GM23338 (cell line): ENCODE data around the gene RBFOX1. TPM values are rescaled to one million over a fixed set of nuclear protein-coding genes. Genes with fewer than 3 reads are reported as not detected.

Source experiments
- ATAC-seq: fragments of 200-7000 bp; cut with Tn5 transposase; 3 replicates; pipeline ENCODE4 v1.9.1; 2020
- DNase-seq: peaks from one replicate; pipeline ENCODE4 v3.0.0-alpha.2; 2015; ENCODE audit warnings: low spot score
- H2AFZ ChIP-seq: fragments of 200-600 bp; sonication (generic); 2 replicates; pipeline ENCODE4 v1.8.0; 2016; ENCODE audit warnings: antibody characterized with exemption, mild to moderate bottlenecking, moderate library complexity
- H3F3A ChIP-seq: fragments of 200-600 bp; sonication (generic); replicated peaks from 2 replicates; pipeline ENCODE4 v1.8.0; 2017; ENCODE audit warnings: antibody characterized with exemption, mixed run types, low read depth
- H3K27ac ChIP-seq: fragments of 200-600 bp; sonication (generic); 2 replicates; pipeline ENCODE4 v1.6.1; 2016; ENCODE audit warnings: low read depth
- H3K27me3 ChIP-seq: fragments of 200-600 bp; sonication (generic); 2 replicates; pipeline ENCODE4 v1.8.0; 2016; ENCODE audit warnings: mild to moderate bottlenecking, mixed run types, moderate library complexity; ENCODE audit not compliant: insufficient read depth
- H3K36me3 ChIP-seq: fragments of 200-600 bp; sonication (generic); 2 replicates; pipeline ENCODE4 v1.8.0; 2016; ENCODE audit warnings: mild to moderate bottlenecking; ENCODE audit not compliant: insufficient read depth
- H3K4me1 ChIP-seq: fragments of 200-600 bp; sonication (generic); 2 replicates; pipeline ENCODE4 v1.8.0; 2016; ENCODE audit warnings: mild to moderate bottlenecking, moderate library complexity; ENCODE audit not compliant: insufficient read depth
- H3K4me2 ChIP-seq: fragments of 200-600 bp; sonication (generic); 2 replicates; pipeline ENCODE4 v1.7.1; 2017; ENCODE audit warnings: mixed run types
- H3K4me3 ChIP-seq: fragments of 200-600 bp; sonication (generic); 2 replicates; pipeline ENCODE4 v1.6.1; 2016; ENCODE audit warnings: mixed run types
- H3K79me2 ChIP-seq: fragments of 200-600 bp; sonication (generic); replicated peaks from 2 replicates; pipeline ENCODE4 v1.8.0; 2017; ENCODE audit warnings: mild to moderate bottlenecking; ENCODE audit not compliant: insufficient read depth
- H3K9me2 ChIP-seq: fragments of 200-600 bp; sonication (generic); 2 replicates; pipeline ENCODE4 v1.8.0; 2017; ENCODE audit not compliant: insufficient read depth
- H4K20me1 ChIP-seq: fragments of 200-600 bp; sonication (generic); replicated peaks from 2 replicates; pipeline ENCODE4 v1.8.0; 2017; ENCODE audit warnings: mild to moderate bottlenecking; ENCODE audit not compliant: insufficient read depth
- H3K27ac Mint-ChIP-seq: 2 replicates; pipeline ENCODE4 v1.8.0; 2020; ENCODE audit warnings: inconsistent platforms, mild to moderate bottlenecking, moderate library complexity, mixed read lengths
- H3K27me3 Mint-ChIP-seq: 3 replicates; pipeline ENCODE4 v1.8.0; 2022; ENCODE audit warnings: low read depth, mild to moderate bottlenecking, moderate library complexity, mixed read lengths, inconsistent platforms; ENCODE audit not compliant: insufficient read depth, poor library complexity
- H3K36me3 Mint-ChIP-seq: 3 replicates; pipeline ENCODE4 v1.8.0; 2021; ENCODE audit warnings: low read depth, mild to moderate bottlenecking, inconsistent platforms, moderate library complexity, mixed read lengths
- H3K4me1 Mint-ChIP-seq: 3 replicates; pipeline ENCODE4 v1.8.0; 2020; ENCODE audit warnings: mild to moderate bottlenecking, inconsistent platforms, mixed read lengths
- H3K4me3 Mint-ChIP-seq: 3 replicates; pipeline ENCODE4 v1.8.0; 2021; ENCODE audit warnings: moderate library complexity, mild to moderate bottlenecking, inconsistent platforms, mixed read lengths
- H3K9me3 Mint-ChIP-seq: 3 replicates; pipeline ENCODE4 v1.8.0; 2020; ENCODE audit warnings: moderate library complexity, mild to moderate bottlenecking, inconsistent platforms, mixed read lengths
- CREB1 ChIP-seq: fragments of 250-450 bp; sonication (Bioruptor Pico); IDR thresholded peaks from 2 replicates; pipeline ENCODE4 v1.5.0; 2020; ENCODE audit warnings: low read depth, mild to moderate bottlenecking, moderate library complexity
- CTCF ChIP-seq, 2 experiments: fragments of 200-600 bp in 1 of 2; sonication (generic) in 1 of 2; conservative IDR thresholded peaks; 2 replicates each; pipeline versions ENCODE4 v1.5.1 to v1.6.1; 2016 to 2017; ENCODE audit warnings: antibody characterized with exemption in 2 of 2, low read depth in 2 of 2, mild to moderate bottlenecking in 2 of 2, moderate library complexity in 1 of 2
- EZH2 ChIP-seq: fragments of 200-600 bp; sonication (generic); IDR thresholded peaks from one replicate; pipeline ENCODE4 v1.8.0; 2017; ENCODE audit warnings: antibody characterized with exemption, mild to moderate bottlenecking, low read depth; ENCODE audit not compliant: unreplicated experiment
- EZH2phosphoT487 ChIP-seq: fragments of 200-600 bp; sonication (generic); IDR thresholded peaks from one replicate; pipeline ENCODE4 v1.8.1; 2018; ENCODE audit warnings: antibody characterized with exemption; ENCODE audit not compliant: unreplicated experiment
- JUNB ChIP-seq: IDR thresholded peaks from one replicate; pipeline ENCODE4 v1.6.1; 2016; ENCODE audit warnings: antibody characterized with exemption; ENCODE audit not compliant: unreplicated experiment
- NANOG ChIP-seq: IDR thresholded peaks from 2 replicates; pipeline ENCODE4 v1.6.1; 2016; ENCODE audit warnings: antibody characterized with exemption, borderline replicate concordance
- POLR2AphosphoS5 ChIP-seq: IDR thresholded peaks from 2 replicates; pipeline ENCODE4 v1.6.1; 2016; ENCODE audit warnings: antibody characterized with exemption, low read depth
- REST ChIP-seq: IDR thresholded peaks from one replicate; pipeline ENCODE4 v1.6.1; 2018; ENCODE audit warnings: antibody characterized with exemption; ENCODE audit not compliant: unreplicated experiment
- STAT1 ChIP-seq: IDR thresholded peaks from one replicate; pipeline ENCODE4 v1.6.1; 2016; ENCODE audit warnings: antibody characterized with exemption; ENCODE audit not compliant: unreplicated experiment
- ZNF114 ChIP-seq: fragments of 250-450 bp; sonication (Bioruptor Pico); IDR thresholded peaks from 2 replicates; pipeline ENCODE4 v1.5.0; 2020; ENCODE audit warnings: mild to moderate bottlenecking, moderate library complexity
- ZNF331 ChIP-seq: fragments of 250-450 bp; sonication (Bioruptor Pico); IDR thresholded peaks from 2 replicates; pipeline ENCODE4 v1.5.0; 2020; ENCODE audit warnings: low read depth, mild to moderate bottlenecking, moderate library complexity
- ZNF462 ChIP-seq: fragments of 250-450 bp; sonication (Bioruptor Pico); IDR thresholded peaks from 2 replicates; pipeline ENCODE4 v1.5.0; 2020; ENCODE audit warnings: mild to moderate bottlenecking, moderate library complexity
- polyA plus RNA-seq: library from polyadenylated mRNA; unstranded; fragments of >200 nt; fragmentation: Nextera tagmentation; extraction: Ambion mirVana; gene quantifications from 2 replicates; pipeline ENCODE4 v1.2.1, GENCODE V29; 2016
- total RNA-seq: library from RNA; depleted of rRNA; stranded (reverse); fragments of >200 nt; shearing (Covaris generic); gene quantifications from 2 replicates; pipeline ENCODE4 v1.2.3, GENCODE V29; 2014
- TF ChIP-seq, protein P1 (sequence below): IDR thresholded peaks from 2 replicates; pipeline ENCODE4 v1.6.1; 2016; ENCODE audit warnings: antibody characterized with exemption

The RBFOX1 gene
- total and polyA plus RNA-seq, 2 experiments from 2014 or later, result 2.5 to 3.6 TPM

DNA sequence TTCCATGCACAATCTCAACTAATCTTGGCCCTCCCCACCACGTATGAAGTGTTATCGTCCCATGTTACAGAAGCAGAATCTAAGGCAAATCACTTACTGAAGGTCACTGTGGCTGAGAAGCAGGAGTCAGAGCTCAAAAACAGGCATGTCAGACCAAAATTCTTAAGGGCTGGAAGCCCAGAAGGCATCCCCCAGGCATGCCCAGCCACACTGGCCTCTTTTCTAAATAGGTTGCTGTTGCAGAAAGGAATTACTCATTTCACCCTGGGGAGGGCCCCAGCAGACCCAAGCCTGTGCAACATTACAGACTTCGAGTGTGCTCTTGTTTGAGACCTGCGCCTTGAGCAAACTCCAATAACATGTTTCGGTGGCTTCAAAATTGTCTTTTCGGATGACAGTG is 194.1 kb downstream of the RBFOX1 start:
- Mint-ChIP-seq H3K4me1 (no peaks in the 10 kb centered on the region), H3K9me3 (no peaks in the 10 kb centered on the region), H3K27me3 (no peaks in the 10 kb centered on the region), H3K27ac (no peak overlapping the region), H3K4me3 (no peak overlapping the region), H3K36me3 (no peaks in the 10 kb centered on the region)
- no peak for TF ChIP-seq ZNF462 (CRISPR knock-in tag)
- TF ChIP-seq EZH2phosphoT487, result no peak
- no peak for TF ChIP-seq ZNF331 (CRISPR knock-in tag)
- no peak for TF ChIP-seq JUNB
- TF ChIP-seq EZH2, result no peak
- TF ChIP-seq POLR2AphosphoS5, result no peak
- no peak for TF ChIP-seq CTCF (conservative IDR thresholded peaks at IDR 0.05; ENCODE audit: low read depth in 2 of 2)
- TF ChIP-seq CREB1, result no peak
- no peak for TF ChIP-seq STAT1
- no peak for TF ChIP-seq REST
- TF ChIP-seq, protein P1, sequence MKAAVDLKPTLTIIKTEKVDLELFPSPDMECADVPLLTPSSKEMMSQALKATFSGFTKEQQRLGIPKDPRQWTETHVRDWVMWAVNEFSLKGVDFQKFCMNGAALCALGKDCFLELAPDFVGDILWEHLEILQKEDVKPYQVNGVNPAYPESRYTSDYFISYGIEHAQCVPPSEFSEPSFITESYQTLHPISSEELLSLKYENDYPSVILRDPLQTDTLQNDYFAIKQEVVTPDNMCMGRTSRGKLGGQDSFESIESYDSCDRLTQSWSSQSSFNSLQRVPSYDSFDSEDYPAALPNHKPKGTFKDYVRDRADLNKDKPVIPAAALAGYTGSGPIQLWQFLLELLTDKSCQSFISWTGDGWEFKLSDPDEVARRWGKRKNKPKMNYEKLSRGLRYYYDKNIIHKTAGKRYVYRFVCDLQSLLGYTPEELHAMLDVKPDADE, result no peak
- no peak for TF ChIP-seq ZNF114 (CRISPR knock-in tag)
- TF ChIP-seq NANOG, result no peak
- H3K36me3 ChIP-seq, result no peaks in the 10 kb centered on the region
- H3K4me1 ChIP-seq, result no peaks in the 10 kb centered on the region
- DNase-seq, result no peak
- no peaks in the 10 kb centered on the region for H3K9me2 ChIP-seq
- no peaks in the 10 kb centered on the region for H3K27me3 ChIP-seq
- no peak overlapping the region for H3K27ac ChIP-seq
- no peak overlapping the region for H3K4me3 ChIP-seq
- no peaks in the 10 kb centered on the region for H4K20me1 ChIP-seq
- no peak overlapping the region for H3K4me2 ChIP-seq
- no peaks in the 10 kb centered on the region for H3K79me2 ChIP-seq
- no peak for ATAC-seq
- no peaks in the 10 kb centered on the region for H3F3A ChIP-seq
- H2AFZ ChIP-seq, result no peak overlapping the region
